K562 (cell line): ENCODE data around the gene RHOBTB3. TPM values are rescaled to one million over a fixed set of nuclear protein-coding genes. Genes with fewer than 3 reads are reported as not detected.

Experiments
- BRD9 ChIP-seq: fragments of 450-650 bp; IDR thresholded peaks from 2 replicates; pipeline ENCODE4 v1.6.1; 2018; ENCODE audit warnings: low read depth; ENCODE audit not compliant: partially characterized antibody
- CHAMP1 ChIP-seq: fragments of 450-650 bp; IDR thresholded peaks from 2 replicates; pipeline ENCODE4 v1.6.1; 2016; ENCODE audit warnings: mild to moderate bottlenecking
- CHCHD3 ChIP-seq: fragments of 250-450 bp; sonication (Bioruptor Pico); IDR thresholded peaks from 2 replicates; pipeline ENCODE4 v2.1.2; 2022; ENCODE audit warnings: mild to moderate bottlenecking
- CHD1 ChIP-seq: fragments of 200-600 bp; sonication (generic); IDR thresholded peaks from one replicate; pipeline ENCODE4 v1.6.1; 2012; ENCODE audit warnings: mild to moderate bottlenecking, moderate library complexity, low read length, inconsistent platforms
- DDX20 ChIP-seq: fragments of 450-650 bp; IDR thresholded peaks from 2 replicates; pipeline ENCODE4 v1.6.1; 2016; ENCODE audit warnings: missing genetic modification characterization, low read depth, mild to moderate bottlenecking, missing compliant biosample characterization, moderate library complexity
- ESRRA ChIP-seq: fragments of 450-650 bp; IDR thresholded peaks from 2 replicates; pipeline ENCODE4 v1.6.1; 2014; ENCODE audit warnings: low read depth, mild to moderate bottlenecking, moderate library complexity, borderline replicate concordance
- EZH2 ChIP-seq: IDR thresholded peaks from 2 replicates; pipeline ENCODE4 v1.6.1; 2012; ENCODE audit warnings: low read depth, mild to moderate bottlenecking, inconsistent platforms, low read length, borderline replicate concordance
- FOS ChIP-seq: IDR thresholded peaks from 3 replicates; pipeline ENCODE4 v1.6.1; 2011; ENCODE audit not compliant: insufficient read length; ENCODE audit errors: extremely low read depth
- FUS ChIP-seq: fragments of 200-400 bp; formaldehyde crosslinking; optimal IDR thresholded peaks from 2 replicates; pipeline ENCODE3; 2017; ENCODE audit warnings: low read depth, low read length
- LCOR ChIP-seq: sonication (generic); formaldehyde crosslinking; IDR thresholded peaks from 2 replicates; pipeline ENCODE4 v1.8.0; 2022; ENCODE audit warnings: mild to moderate bottlenecking, missing genetic modification reagents
- MECOM ChIP-seq: fragments of 250-450 bp; sonication (Bioruptor Pico); IDR thresholded peaks from 2 replicates; pipeline ENCODE4 v1.8.0; 2022; ENCODE audit warnings: inconsistent platforms
- MEF2D ChIP-seq: conservative IDR thresholded peaks from 2 replicates; pipeline ENCODE4 v1.6.1; 2016; ENCODE audit warnings: low read depth, missing genetic modification characterization, missing compliant biosample characterization
- MITF ChIP-seq: IDR thresholded peaks from 2 replicates; pipeline ENCODE4 v1.6.1; 2014; ENCODE audit warnings: antibody characterized with exemption
- SMARCA5 ChIP-seq: fragments of 450-650 bp; IDR thresholded peaks from 2 replicates; pipeline ENCODE4 v1.6.1; 2016
- SMARCB1 ChIP-seq: IDR thresholded peaks from 2 replicates; pipeline ENCODE4 v1.6.1; 2011; ENCODE audit warnings: improper control_type of control experiment, low read depth; ENCODE audit not compliant: insufficient read length
- TOE1 ChIP-seq, 2 experiments: fragments of 450-650 bp in 1 of 2; sonication (generic) in 1 of 2; formaldehyde crosslinking in 1 of 2; IDR thresholded peaks; 2 replicates each; pipeline versions ENCODE4 v1.7.1 to v1.8.0; 2016 to 2022; ENCODE audit warnings: borderline replicate concordance in 2 of 2, mild to moderate bottlenecking in 2 of 2, antibody characterized with exemption in 1 of 2, inconsistent platforms in 1 of 2, low read depth in 1 of 2, missing genetic modification reagents in 1 of 2, moderate library complexity in 1 of 2
- TSC22D4 ChIP-seq: fragments of 450-650 bp; IDR thresholded peaks from 2 replicates; pipeline ENCODE4 v1.6.1; 2016; ENCODE audit warnings: missing genetic modification characterization, missing biosample characterization, control low read depth
- U2AF1 ChIP-seq: fragments of 200-400 bp; formaldehyde crosslinking; optimal IDR thresholded peaks from 2 replicates; pipeline ENCODE3; 2017; ENCODE audit warnings: mild to moderate bottlenecking, low read depth, low read length, moderate library complexity
- YY1 ChIP-seq, 3 experiments: IDR thresholded peaks; 2 replicates each; pipeline ENCODE4 v1.6.1; 2011; ENCODE audit warnings: low read length in 2 of 3, mild to moderate bottlenecking in 2 of 3, moderate library complexity in 2 of 3, borderline replicate concordance in 1 of 3, control low read depth in 1 of 3, low read depth in 1 of 3; ENCODE audit not compliant: insufficient read depth in 3 of 3, insufficient replicate concordance in 2 of 3, control insufficient read depth in 1 of 3, insufficient read length in 1 of 3; ENCODE audit errors: extremely low read depth in 1 of 3
- ZFP30 ChIP-seq: fragments of 250-450 bp; sonication (Bioruptor Pico); IDR thresholded peaks from 2 replicates; pipeline ENCODE4 v1.8.0; 2022; ENCODE audit warnings: moderate library complexity, mild to moderate bottlenecking, inconsistent platforms, borderline replicate concordance
- ZNF134 ChIP-seq: fragments of 250-450 bp; sonication (Bioruptor Pico); conservative IDR thresholded peaks from 2 replicates; pipeline ENCODE4 v1.4.0; 2020
- ZNF589 ChIP-seq: fragments of 200-800 bp; sonication (Bioruptor generic); IDR thresholded peaks from 2 replicates; pipeline ENCODE4 v1.6.1; 2016; ENCODE audit warnings: low read depth, missing genetic modification characterization, missing compliant biosample characterization
- ZNF766 ChIP-seq: fragments of 200-800 bp; sonication (Bioruptor generic); conservative IDR thresholded peaks from 2 replicates; pipeline ENCODE4 v1.6.1; 2016; ENCODE audit warnings: missing genetic modification characterization, missing compliant biosample characterization
- polyA plus RNA-seq, 8 experiments: library from polyadenylated mRNA; depleted of rRNA in 4 of 8; stranded (reverse) in 5 of 8; unstranded in 3 of 8; fragments of >200 nt; fragmentation: Nextera tagmentation in 2 of 8; fragmentation: Illumina TruSeq in 1 of 8; extraction: Ambion mirVana in 2 of 8; extraction: Trizol in 1 of 8; gene quantifications; 2 replicates each; pipeline versions ENCODE4 v1.2.1 to v1.2.3, GENCODE V29; 2011 to 2014; ENCODE audit warnings: inconsistent platforms in 1 of 8, missing spikeins in 1 of 8
- total RNA-seq, 7 experiments: library from RNA; depleted of rRNA in 6 of 7; stranded (reverse); fragments of >200 nt in 6 of 7; fragmentation: Illumina TruSeq in 2 of 7; extraction: Trizol in 2 of 7; gene quantifications; 2 replicates each; pipeline versions ENCODE4 v1.2.1 to v1.2.3, GENCODE V29; 2011 to 2021; ENCODE audit warnings: low replicate concordance in 1 of 7

RHOBTB3 gene
- total and polyA plus RNA-seq, 9 of the 15 experiments (the other 6 are each of a cell fraction or from before 2014, with no cell fraction given): 39.7 to 143 (median 115) TPM

GRCh38 chr5:95723632-95724369 is 7.3 kb upstream of the RHOBTB3 start (continued):
- TF ChIP-seq TOE1 (IDR thresholded peaks at IDR 0.05; ENCODE audit: borderline replicate concordance) (no peak), TOE1 (CRISPR knock-in tag; IDR thresholded peaks at IDR 0.05; ENCODE audit: borderline replicate concordance, low read depth) (no peak), CHAMP1 (0 out of 2 replicates have a peak, but pooled peaks have one; percentile 26), ZNF134 (CRISPR knock-in tag) (no peak), SMARCA5 (peak; percentile 36; the same call in 1 of the 2 replicates), MECOM (no peak), U2AF1 (no peak), BRD9 (peak; percentile 86), CHCHD3 (CRISPR knock-in tag) (no peak), FUS (no peak), TSC22D4 (tag) (no peak), MITF (no peak), SMARCB1 (peak; percentile 14), LCOR (CRISPR knock-in tag) (no peak), MEF2D (tag) (no peak), DDX20 (tag) (no peak), ZNF766 (CRISPR knock-in tag) (no peak; the same call in 1 of the 2 replicates), CHD1 (no peak), ZNF589 (no peak), FOS (no peak), YY1 (IDR thresholded peaks at IDR 0.05; ENCODE audit: borderline replicate concordance in 1 of 3, control insufficient read depth in 1 of 3, extremely low read depth in 1 of 3, insufficient read depth in 3 of 3, insufficient read length in 1 of 3, insufficient replicate concordance in 2 of 3, low read depth in 1 of 3, low read length in 2 of 3) (no peak), EZH2 (no peak), ESRRA (no peak; the same call in 1 of the 2 replicates), ZFP30 (no peak)
